ENCODE measurements around the gene IKBKE.

The IKBKE gene

GRCh38 chr1:206435445-206435844 is 34.8 kb upstream of the IKBKE start:
- no peak overlapping the region for H3K4me3 ChIP-seq (ENCODE audit: control insufficient read depth, low read depth, low read length)
- TF ChIP-seq, protein P1, sequence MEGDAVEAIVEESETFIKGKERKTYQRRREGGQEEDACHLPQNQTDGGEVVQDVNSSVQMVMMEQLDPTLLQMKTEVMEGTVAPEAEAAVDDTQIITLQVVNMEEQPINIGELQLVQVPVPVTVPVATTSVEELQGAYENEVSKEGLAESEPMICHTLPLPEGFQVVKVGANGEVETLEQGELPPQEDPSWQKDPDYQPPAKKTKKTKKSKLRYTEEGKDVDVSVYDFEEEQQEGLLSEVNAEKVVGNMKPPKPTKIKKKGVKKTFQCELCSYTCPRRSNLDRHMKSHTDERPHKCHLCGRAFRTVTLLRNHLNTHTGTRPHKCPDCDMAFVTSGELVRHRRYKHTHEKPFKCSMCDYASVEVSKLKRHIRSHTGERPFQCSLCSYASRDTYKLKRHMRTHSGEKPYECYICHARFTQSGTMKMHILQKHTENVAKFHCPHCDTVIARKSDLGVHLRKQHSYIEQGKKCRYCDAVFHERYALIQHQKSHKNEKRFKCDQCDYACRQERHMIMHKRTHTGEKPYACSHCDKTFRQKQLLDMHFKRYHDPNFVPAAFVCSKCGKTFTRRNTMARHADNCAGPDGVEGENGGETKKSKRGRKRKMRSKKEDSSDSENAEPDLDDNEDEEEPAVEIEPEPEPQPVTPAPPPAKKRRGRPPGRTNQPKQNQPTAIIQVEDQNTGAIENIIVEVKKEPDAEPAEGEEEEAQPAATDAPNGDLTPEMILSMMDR (conservative IDR thresholded peaks at IDR 0.05; ENCODE audit: control insufficient read depth, insufficient read depth, low read depth, low read length) = no peak
- DNase-seq (ENCODE audit: low read depth) = peak; percentile 33

- no peak overlapping the region for H3K4me3 ChIP-seq (ENCODE audit: control insufficient read depth, low read depth, low read length)
- DNase-seq (ENCODE audit: low read depth) = no peak
- TF ChIP-seq, protein P1 (conservative IDR thresholded peaks at IDR 0.05; ENCODE audit: control insufficient read depth, insufficient read depth, low read depth, low read length) = no peak
Measured at GRCh38 chr1:206438554-206438953, 31.7 kb upstream of the IKBKE start.

GRCh38 chr1:206439205-206439604 is 31.1 kb upstream of the IKBKE start:
- DNase-seq (ENCODE audit: low read depth) = no peak
- TF ChIP-seq, protein P1 (conservative IDR thresholded peaks at IDR 0.05; ENCODE audit: control insufficient read depth, insufficient read depth, low read depth, low read length) = no peak
- H3K4me3 ChIP-seq (ENCODE audit: control insufficient read depth, low read depth, low read length) = no peak overlapping the region

- DNase-seq (ENCODE audit: low read depth) = no peak
- TF ChIP-seq, protein P1 (conservative IDR thresholded peaks at IDR 0.05; ENCODE audit: control insufficient read depth, insufficient read depth, low read depth, low read length) = no peak
- no peak overlapping the region for H3K4me3 ChIP-seq (ENCODE audit: control insufficient read depth, low read depth, low read length)
Measured at GRCh38 chr1:206441336-206441967, 28.8 kb upstream of the IKBKE start.

- no peak overlapping the region for H3K4me3 ChIP-seq (ENCODE audit: control insufficient read depth, low read depth, low read length)
- TF ChIP-seq, protein P1 (conservative IDR thresholded peaks at IDR 0.05; ENCODE audit: control insufficient read depth, insufficient read depth, low read depth, low read length) = no peak
- DNase-seq (ENCODE audit: low read depth) = peak; percentile 74
Measured at GRCh38 chr1:206442101-206442500, 28.2 kb upstream of the IKBKE start.

DNA sequence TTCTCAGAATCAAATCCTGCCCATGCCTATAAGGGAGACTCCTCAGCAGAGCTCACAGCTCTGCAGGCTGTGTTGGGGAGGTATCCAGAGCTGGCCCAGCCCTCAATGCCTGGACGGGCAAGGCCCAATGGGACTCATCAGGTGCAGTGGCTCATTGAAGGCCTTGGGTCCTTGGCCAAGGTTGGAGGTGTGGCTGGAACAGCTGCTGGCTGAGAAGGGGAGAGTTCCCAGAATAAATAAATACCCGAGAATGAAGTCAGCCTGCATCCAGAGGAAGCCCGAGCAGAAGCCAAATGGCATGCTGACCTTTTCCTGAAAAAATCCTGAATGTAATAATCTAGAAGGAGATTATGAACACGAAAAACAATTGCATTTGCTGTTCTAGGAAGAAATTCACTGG is 25.2 kb upstream of the IKBKE start:
- peak; percentile 58 for DNase-seq (ENCODE audit: low read depth)
- TF ChIP-seq, protein P1 (conservative IDR thresholded peaks at IDR 0.05; ENCODE audit: control insufficient read depth, insufficient read depth, low read depth, low read length) = no peak
- no peak overlapping the region for H3K4me3 ChIP-seq (ENCODE audit: control insufficient read depth, low read depth, low read length)
